ENCODE data around the gene YPEL5. TPM values are rescaled to one million over a fixed set of nuclear protein-coding genes. Genes with fewer than 3 reads are reported as not detected.

YPEL5 gene
- total and polyA plus RNA-seq, 10 of the 15 experiments (the other 5 are each of a cell fraction or from before 2014, with no cell fraction given) = 18.8 to 47.3 (median 21.7) TPM

- TF ChIP-seq SREBF2 (IDR thresholded peaks at IDR 0.05; ENCODE audit: low read length) (no peak), MYB (IDR thresholded peaks at IDR 0.05; ENCODE audit: borderline replicate concordance, low read depth, low read length) (no peak)
Observed at GRCh38 chr2:30127016-30127893, 19.6 kb upstream of the YPEL5 start (continued).

GRCh38 chr2:30134582-30134981, 12.2 kb upstream of the YPEL5 start:
- FAIRE-seq = no peak
- WGBS (ENCODE audit: insufficient coverage, insufficient replicate concordance, low lambda C conversion rate, missing lambda C conversion rate) = 57% methylated on average over 5 of the region's 5 CpGs
- TF ChIP-seq RAD51 (IDR thresholded peaks at IDR 0.05) (no peak), RCOR1 (conservative IDR thresholded peaks at IDR 0.05; ENCODE audit: low read depth, low read length) (no peak), WRNIP1 (IDR thresholded peaks at IDR 0.05; ENCODE audit: borderline replicate concordance, low read depth, low read length) (no peak), NKRF (conservative IDR thresholded peaks at IDR 0.05) (no peak), REST (IDR thresholded peaks at IDR 0.05; ENCODE audit: low read depth, low read length) (no peak), SKIL (IDR thresholded peaks at IDR 0.05; ENCODE audit: low read depth, poor library complexity, severe bottlenecking) (no peak), NFXL1 (IDR thresholded peaks at IDR 0.05; ENCODE audit: borderline replicate concordance) (no peak), YBX1 (IDR thresholded peaks at IDR 0.05) (no peak), ELK1 (IDR thresholded peaks at IDR 0.05; ENCODE audit: low read depth, low read length) (no peak)

More at GRCh38 chr2:30134582-30134981, 12.2 kb upstream of the YPEL5 start:
- no peak overlapping the region for H3K4me3 ChIP-seq
- POLR2A ChIA-PET = no interaction called here
- no TSS peak for BruUV-seq (replicated peaks)
- SMC1A ChIA-PET (ENCODE audit: uncharacterized antibody, unreplicated experiment) = interaction anchor here (0.9 to 1.7 kb wide), 5 partner anchors 12 to 577 kb away, joined by 3 to 5 read pairs (median 3); no protein-coding TSS in a partner anchor
- no peak for ATAC-seq
- DNase-seq (ENCODE audit: low read depth, low spot score) = no peak
- no peak overlapping the region for H3K27ac ChIP-seq (ENCODE audit: control insufficient read depth, insufficient read depth)
- no peaks in the 10 kb centered on the region for H3K27me3 ChIP-seq (replicated peaks in 1 of 2; ENCODE audit: control insufficient read depth in 2 of 2, insufficient read depth in 2 of 2, low read length in 1 of 2)
- 0 out of 2 replicates have a peak, but pooled peaks cover under 1% of the 10 kb centered on the region for H3K4me1 ChIP-seq (ENCODE audit: control insufficient read depth, insufficient read depth, low read length)
- H3K4me2 ChIP-seq (ENCODE audit: control insufficient read depth, insufficient read depth) = no peak overlapping the region
- in situ Hi-C loops (cut with MboI) = no loop called here
- no peaks in the 10 kb centered on the region for H3K79me2 ChIP-seq (ENCODE audit: control insufficient read depth, insufficient read depth, low read length)
- intact Hi-C loops (cut with micrococcal nuclease; ENCODE audit: unreplicated experiment) = no loop called here
- RAD21 ChIA-PET (ENCODE audit: unreplicated experiment) = interaction anchor here (0.8 to 1.0 kb wide), 2 partner anchors 12 kb away, joined by 3 to 4 read pairs; partner anchors contain the start of gene YPEL5
- CTCF ChIA-PET = interaction anchor here (0.8 to 1.6 kb wide), 6 partner anchors 14 to 573 kb away, joined by 3 to 5 read pairs (median 4); no protein-coding TSS in a partner anchor
- H4K20me1 ChIP-seq (ENCODE audit: control insufficient read depth, insufficient read depth) = no peaks in the 10 kb centered on the region
- H3K36me3 ChIP-seq (ENCODE audit: control insufficient read depth in 2 of 2, insufficient read depth in 2 of 2, low read length in 1 of 2) = no peaks in the 10 kb centered on the region
- no peak overlapping the region for H3K9ac ChIP-seq (ENCODE audit: control insufficient read depth, insufficient read depth, low read length)
- no peaks in the 10 kb centered on the region for H3K9me3 ChIP-seq (replicated peaks; ENCODE audit: control insufficient read depth, insufficient read depth, low read length)
- H2AFZ ChIP-seq (ENCODE audit: control insufficient read depth, low read depth, low read length) = no peak overlapping the region

Data from GM12878 (cell line).